ENCODE results near the gene ZMYND19.
"Not testable (repeated sequence)": the region's sequence is repeated elsewhere in the genome, so short reads cannot be mapped to it uniquely, and the experiment has no call there.

ZMYND19 gene

GRCh38 chr9:137586854-137587253 lies 3.5 kb downstream of the ZMYND19 start:
- no peak for DNase-seq

DNA sequence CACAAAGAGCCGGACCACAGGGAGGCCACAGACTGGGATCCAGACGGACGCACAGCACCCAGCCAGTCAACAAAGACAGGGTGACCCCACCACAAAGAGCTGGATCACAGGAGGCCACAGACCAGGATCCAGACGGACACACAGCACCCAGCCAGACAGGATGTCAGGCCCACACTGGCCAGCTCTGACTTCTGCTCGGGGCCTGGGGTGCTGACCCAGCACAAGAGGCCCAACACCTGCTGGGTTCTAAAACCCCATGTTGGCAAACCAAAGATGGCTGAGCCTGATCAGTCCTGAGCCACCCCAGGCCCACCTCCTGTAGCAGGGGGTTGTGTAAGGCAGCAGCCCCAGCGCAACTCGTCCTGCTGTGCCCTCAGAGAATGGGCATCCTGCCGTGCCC lies 6.4 kb downstream of the ZMYND19 start:
- DNase-seq = no peak

DNA sequence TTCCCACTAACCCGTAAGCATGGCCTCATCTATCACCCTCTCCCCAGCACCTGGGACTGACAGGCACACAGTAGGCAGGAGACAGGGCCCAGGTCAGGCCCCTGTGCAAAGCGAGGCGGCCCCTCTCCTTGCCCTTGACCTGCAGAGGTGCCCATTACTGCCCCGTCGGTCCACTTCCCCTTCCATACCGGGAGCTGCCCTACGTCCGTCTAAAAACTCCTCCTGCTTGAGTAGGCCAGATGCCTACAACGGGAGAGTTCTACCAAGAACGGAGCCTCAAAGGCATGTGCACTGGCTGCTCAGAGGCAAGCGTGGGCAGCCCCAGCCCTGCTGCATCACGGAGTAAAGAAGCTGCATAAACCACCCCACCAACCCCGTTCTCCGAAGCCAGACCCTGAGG lies 7.0 kb downstream of the ZMYND19 start:
- DNase-seq = no peak

GRCh38 chr9:137582286-137582860 lies 7.9 kb downstream of the ZMYND19 start:
- no peak for DNase-seq

DNA sequence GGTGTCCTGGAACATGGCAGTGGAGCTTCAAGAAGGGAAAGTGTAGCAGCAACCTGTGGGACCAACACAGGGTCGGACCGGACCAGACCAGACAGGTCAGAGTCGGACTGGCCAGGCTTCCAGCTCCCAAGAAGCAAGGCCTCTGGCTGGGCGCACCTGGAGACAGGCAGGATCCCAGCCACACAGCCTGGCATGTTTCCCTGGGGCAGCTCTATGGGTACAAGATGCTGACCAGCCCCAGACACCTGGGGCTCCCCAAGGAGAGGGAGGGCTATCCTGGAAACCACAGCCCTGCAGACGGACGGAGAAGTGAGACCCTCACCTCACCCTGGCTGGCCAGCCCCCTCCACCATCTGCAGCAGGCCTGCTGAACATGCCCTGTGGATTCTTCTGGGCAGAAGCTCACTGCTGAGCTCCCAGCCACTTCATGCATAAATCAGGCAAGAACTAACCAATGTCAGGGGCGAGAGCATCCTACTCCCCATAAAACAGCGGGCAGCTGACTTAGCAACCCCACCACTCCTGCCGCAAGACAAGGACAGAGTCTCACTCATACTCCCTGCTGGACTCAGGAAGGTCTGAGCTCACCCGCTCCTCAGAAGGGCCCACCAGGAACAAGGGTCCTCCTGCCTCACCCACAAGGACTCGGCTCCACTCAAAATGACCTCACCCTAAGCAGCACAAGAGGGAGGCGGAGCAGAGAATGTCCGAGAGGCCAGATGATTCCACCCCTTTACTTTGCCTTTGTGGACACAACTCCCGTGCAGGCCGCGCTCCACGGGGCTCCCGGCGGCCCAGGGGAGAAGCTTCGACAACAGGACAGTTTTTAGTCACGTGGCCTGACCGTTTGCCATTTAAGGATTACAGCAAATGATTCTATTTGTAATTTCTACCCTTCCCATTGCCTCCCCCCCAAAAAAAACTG lies 8.7 kb downstream of the ZMYND19 start:
- DNase-seq = no peak

GRCh38 chr9:137580954-137581322 lies 9.4 kb downstream of the ZMYND19 start:
- DNase-seq = no peak

- DNase-seq = no peak
These were observed 9.9 kb downstream of the ZMYND19 start for GRCh38 chr9:137580209-137580953.

DNA sequence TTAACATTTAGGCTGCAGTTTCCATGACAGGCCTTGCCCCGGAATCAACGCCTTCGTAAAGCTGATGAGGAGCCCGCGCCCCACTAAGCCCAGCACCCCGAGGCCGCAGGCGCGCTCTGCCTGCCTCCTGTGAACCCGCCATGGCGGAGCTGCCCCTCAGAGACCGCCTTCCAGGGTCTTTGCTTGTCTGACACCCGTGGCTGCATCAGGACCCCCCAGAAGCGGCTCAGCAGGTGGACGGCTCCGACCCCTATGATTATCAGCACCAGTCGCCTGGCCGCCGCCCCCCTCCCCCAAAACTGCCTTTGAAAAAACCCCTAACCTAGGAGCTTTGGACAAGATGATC lies 11.1 kb downstream of the ZMYND19 start:
- no peak for DNase-seq

DNA sequence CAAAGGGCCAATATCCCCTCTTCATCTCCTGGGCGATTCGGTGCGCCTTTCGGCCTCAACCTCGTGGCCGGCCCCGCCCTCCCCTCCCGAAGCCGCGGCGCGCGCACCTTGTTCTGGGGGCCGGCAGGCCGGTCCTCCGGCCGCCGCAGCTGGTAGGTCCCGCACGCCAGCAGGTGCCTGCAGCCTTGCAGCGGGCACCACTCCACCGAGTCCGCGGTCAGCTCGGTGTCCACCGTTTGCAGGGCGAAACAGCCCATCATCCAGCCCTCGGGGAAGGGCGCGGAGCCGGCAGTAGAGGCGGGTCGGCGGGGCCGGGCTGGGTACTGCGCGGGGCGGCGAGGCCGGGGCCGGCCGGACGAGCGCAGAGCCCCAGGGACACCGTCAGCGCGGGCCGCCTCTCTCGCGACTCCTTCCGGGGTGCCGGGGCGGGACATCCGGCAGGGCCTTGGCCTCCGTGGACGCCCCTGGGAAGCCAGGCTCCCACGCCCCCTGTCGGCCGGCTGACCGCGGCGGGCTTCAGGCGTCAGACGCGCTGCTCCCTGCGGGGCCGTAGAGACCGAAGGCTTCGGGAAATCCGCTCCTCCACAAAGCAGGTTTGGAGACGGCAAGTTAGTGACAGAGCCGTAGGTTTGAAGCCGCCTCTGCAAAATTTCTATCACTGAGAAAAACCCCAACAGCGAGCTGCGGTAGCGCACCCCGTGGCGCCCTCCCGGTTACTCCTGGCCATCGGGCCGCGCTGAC lies 11.6 kb downstream of the ZMYND19 start, which contains the start of gene DPH7:
Gene DPH7, minus strand, starts transcription at position 408 of the 741 bp plus-strand sequence. Its CDS starts 148 bp downstream, at position 260.
- peak; percentile 61 for DNase-seq

DNA sequence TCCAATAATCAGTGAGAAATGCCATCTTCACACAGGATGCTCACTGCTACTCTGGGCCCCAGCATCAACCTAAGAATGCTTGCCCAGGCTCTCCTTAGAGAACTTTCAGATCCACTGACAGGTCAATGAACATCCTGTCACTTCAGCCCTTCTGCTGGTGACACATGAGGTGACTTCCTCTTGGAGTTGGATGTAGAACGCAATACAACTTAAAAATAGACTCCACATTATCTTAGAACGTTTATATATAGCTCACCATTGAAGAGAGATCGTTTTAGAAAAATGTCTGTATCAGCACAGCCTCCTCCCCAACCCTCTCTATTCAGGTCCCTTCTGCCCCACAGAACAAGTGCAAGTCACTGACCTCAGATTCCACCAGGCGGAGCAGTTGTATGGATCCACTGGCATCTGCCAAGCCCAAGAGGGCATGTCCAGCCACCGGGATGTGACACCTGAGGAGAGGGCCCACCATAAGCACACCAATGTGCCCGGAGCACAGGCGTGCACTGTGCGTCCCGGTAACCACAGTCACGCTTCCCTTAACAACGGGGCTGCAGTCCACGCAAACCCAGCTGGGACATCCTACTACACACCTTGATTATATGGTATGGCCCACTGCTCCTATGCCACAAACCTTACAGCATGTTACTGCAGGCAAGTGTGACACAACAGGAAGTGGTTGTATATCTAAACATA lies 14.4 kb downstream of the ZMYND19 start:
- no peak for DNase-seq

GRCh38 chr9:137575364-137575715 lies 15.0 kb downstream of the ZMYND19 start:
- no peak for DNase-seq

GRCh38 chr9:137574192-137574591 lies 16.1 kb downstream of the ZMYND19 start:
- DNase-seq = no peak

DNA sequence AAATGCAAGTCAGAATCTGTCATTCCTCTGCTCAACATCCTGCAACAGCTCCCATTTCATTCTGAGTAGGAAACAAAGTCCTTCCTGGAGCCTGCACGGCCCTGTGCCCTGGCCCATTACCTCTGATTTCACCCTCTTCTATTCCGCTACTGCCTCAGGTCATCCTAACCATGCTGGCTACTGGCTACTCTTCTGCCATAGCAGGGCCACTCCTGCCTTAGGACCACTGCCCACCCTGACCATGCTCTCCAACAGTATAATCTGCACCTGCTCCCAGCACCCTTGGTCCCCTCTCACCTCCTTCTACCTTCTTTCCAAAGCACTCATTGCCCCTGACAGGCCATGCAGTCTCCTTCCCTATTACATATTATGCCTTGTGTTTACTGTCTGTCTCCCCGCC lies 19.7 kb downstream of the ZMYND19 start:
- no peak for DNase-seq

- DNase-seq = no peak
These were observed 20.6 kb downstream of the ZMYND19 start for GRCh38 chr9:137569609-137570203.

- not testable (repeated sequence) for DNase-seq
These were observed 21.9 kb downstream of the ZMYND19 start for GRCh38 chr9:137568445-137568844.

GRCh38 chr9:137564817-137565411 lies 25.4 kb downstream of the ZMYND19 start:
- DNase-seq = no peak

DNA sequence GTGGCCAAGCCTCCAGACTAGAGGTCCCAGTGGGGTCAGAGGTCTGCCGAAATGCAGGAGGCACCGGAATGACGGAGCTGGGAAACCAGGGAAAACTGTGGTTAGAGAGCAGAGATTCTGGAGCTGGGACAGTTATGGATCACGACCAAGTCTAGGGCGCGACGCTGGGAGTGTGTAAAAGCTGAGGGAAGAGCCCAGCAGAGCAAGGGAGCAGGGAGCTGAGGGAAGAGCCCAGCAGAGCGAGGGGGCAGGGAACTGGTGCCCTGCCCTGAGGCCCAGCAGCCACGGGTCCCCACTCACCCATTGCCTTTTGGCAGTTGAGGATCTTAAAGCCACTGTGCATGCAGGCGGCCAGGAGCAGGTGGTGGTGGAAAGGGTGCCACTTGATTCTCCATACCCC lies 26.2 kb downstream of the ZMYND19 start:
- DNase-seq = no peak

DNA sequence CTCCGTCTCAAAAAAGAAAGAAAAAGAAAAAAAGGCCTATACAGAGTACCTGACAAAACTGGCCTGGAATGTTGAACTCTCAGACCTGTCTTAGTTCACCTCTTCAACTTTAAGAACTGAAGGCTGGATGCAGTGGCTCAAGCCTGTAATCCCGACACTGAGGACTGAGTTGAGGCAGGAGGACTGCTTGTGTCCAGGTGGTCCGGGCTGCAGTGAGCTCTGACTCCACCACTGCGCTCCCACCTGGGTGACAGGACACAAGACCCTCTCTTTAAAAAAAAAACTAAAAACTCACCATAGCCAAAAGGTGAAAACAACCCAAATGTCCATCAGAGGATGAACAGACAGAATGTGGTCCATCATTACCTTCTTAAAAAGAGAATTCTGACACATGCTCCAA lies 32.2 kb downstream of the ZMYND19 start:
- DNase-seq = no peak

- no peak for DNase-seq
These were observed 34.1 kb downstream of the ZMYND19 start for GRCh38 chr9:137556069-137556838.

- no peak for DNase-seq
These were observed 35.1 kb downstream of the ZMYND19 start for GRCh38 chr9:137555179-137555578.

DNA sequence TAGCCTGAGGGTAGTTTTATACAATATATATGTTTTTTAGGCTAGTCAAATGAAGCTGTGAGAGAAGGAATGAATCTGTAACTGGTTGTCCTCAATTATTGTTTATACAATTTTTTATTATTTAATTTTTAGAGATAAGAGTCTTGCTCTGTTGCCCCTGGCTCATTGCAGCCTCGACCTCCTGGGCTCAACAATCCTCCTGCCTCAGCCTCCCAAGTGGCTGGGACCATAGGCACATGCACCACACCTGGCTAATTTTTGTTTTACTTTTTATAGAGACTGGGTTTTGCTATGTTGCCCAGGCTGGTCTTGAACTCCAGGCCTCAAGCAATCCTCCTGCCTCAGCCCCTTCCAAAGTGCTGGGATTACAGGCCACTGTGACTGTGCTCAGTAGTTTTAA lies 36.0 kb downstream of the ZMYND19 start:
- no peak for DNase-seq
